ENCODE data around the gene STPG2. TPM values are rescaled to one million over a fixed set of nuclear protein-coding genes. Genes with fewer than 3 reads are reported as not detected.
"Not testable (repeated sequence)": the region's sequence is repeated elsewhere in the genome, so short reads cannot be mapped to it uniquely, and the experiment has no call there.

STPG2 gene
- total RNA-seq, 3 donors from 2014 or later (not counting 1 experiment from before 2014, with no cell fraction given), result 0.23 TPM; not detected in 2

DNA sequence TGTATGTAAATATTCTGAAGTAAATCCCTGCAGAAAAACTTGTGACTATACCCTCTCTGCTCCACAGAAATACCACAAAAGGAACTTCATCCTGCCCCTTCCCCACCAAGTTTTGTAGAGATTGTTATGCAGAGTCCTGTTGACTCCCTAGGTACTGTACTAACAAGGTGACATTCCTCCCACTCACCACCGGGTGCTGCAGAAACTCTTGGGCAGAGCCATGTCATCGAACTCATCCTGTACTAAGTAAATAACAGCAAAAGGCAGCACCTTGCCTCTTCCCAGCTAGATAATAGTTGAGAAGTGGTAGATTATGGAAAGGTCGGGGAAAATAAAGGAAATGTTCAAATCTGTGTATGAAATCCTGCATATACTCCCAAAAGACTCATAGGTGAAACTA lies 233.3 kb downstream of the STPG2 start:
- intact Hi-C loops (cut with micrococcal nuclease), result no loop called here

DNA sequence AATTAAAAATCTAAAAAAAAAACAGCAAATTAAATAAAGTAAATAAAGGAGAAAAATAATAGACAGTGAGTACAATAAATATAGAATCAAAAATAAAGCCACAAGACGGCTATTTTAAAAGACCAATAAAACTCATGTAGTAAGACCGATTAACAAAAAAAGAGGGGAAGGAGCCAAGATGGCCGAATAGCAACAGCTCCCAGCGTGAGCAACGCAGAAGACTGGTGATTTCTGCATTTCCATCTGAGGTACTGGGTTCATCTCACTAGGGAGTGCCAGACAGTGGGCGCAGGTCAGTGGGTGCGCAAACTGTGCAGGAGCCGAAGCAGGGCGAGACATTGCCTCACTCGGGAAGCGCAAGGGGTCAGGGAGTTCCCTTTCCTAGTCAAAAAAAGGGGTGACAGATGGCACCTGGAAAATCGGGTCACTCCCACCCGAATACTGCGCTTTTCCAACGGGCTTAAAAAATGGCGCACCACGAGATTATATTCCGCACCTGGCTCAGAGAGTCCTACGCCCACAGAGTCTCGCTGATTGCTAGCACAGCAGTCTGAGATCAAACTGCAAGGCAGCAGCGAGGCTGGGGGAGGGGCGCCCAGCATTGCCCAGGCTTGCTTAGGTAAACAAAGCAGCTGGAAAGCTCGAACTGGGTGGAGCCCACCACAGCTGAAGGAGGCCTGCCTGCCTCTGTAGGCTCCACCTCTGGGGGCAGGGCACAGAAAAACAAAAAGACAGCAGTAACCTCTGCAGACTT lies 239.7 kb downstream of the STPG2 start:
- H3K4me1 ChIP-seq (ENCODE audit: control insufficient read depth, insufficient read depth, low read length); H3K36me3 Mint-ChIP-seq; ATAC-seq; H3K27ac ChIP-seq (ENCODE audit: low read length); H3K4me1 Mint-ChIP-seq; H3K36me3 ChIP-seq (ENCODE audit: control insufficient read depth, insufficient read depth, low read length); H3K4me3 Mint-ChIP-seq; H3K9me3 ChIP-seq (ENCODE audit: control insufficient read depth, insufficient read depth, low read length); DNase-seq; intact Hi-C loops (cut with micrococcal nuclease); H3K27me3 Mint-ChIP-seq (ENCODE audit: low read depth in 2 of 2); H3K27ac Mint-ChIP-seq; H3K4me3 ChIP-seq (ENCODE audit: low read length); H3K27me3 ChIP-seq (ENCODE audit: control insufficient read depth, insufficient read depth, low read length): not testable (repeated sequence)
- 90% methylated on average over 23 of the region's 23 CpGs for WGBS (ENCODE audit: insufficient coverage)
- peaks cover 8 to 20% of the 10 kb centered on the region in 2 donors for H3K9me3 Mint-ChIP-seq

More for the DNA sequence above, 233.3 kb downstream of the STPG2 start:
- no peak overlapping the region for H3K27ac ChIP-seq (ENCODE audit: low read length)
- Mint-ChIP-seq H3K9me3 (peaks cover 5 to 11% of the 10 kb centered on the region in 2 donors), H3K27ac (no peak overlapping the region), H3K4me1 (no peaks in the 10 kb centered on the region), H3K36me3 (no peaks in the 10 kb centered on the region), H3K27me3 (ENCODE audit: low read depth in 2 of 2) (no peaks in the 10 kb centered on the region), H3K4me3 (no peak overlapping the region)
- TF ChIP-seq, protein P1, sequence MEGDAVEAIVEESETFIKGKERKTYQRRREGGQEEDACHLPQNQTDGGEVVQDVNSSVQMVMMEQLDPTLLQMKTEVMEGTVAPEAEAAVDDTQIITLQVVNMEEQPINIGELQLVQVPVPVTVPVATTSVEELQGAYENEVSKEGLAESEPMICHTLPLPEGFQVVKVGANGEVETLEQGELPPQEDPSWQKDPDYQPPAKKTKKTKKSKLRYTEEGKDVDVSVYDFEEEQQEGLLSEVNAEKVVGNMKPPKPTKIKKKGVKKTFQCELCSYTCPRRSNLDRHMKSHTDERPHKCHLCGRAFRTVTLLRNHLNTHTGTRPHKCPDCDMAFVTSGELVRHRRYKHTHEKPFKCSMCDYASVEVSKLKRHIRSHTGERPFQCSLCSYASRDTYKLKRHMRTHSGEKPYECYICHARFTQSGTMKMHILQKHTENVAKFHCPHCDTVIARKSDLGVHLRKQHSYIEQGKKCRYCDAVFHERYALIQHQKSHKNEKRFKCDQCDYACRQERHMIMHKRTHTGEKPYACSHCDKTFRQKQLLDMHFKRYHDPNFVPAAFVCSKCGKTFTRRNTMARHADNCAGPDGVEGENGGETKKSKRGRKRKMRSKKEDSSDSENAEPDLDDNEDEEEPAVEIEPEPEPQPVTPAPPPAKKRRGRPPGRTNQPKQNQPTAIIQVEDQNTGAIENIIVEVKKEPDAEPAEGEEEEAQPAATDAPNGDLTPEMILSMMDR (IDR thresholded peaks at IDR 0.05), result no peak
- H3K4me1 ChIP-seq (ENCODE audit: control insufficient read depth, insufficient read depth, low read length), result no peaks in the 10 kb centered on the region
- 60% methylated on average over 2 of the region's 3 CpGs for WGBS (ENCODE audit: insufficient coverage)
- peaks cover 2% of the 10 kb centered on the region for H3K9me3 ChIP-seq (ENCODE audit: control insufficient read depth, insufficient read depth, low read length)
- DNase-seq, result no peak
- no peak for ATAC-seq
- no peaks in the 10 kb centered on the region for H3K27me3 ChIP-seq (ENCODE audit: control insufficient read depth, insufficient read depth, low read length)
- H3K36me3 ChIP-seq (ENCODE audit: control insufficient read depth, insufficient read depth, low read length), result no peaks in the 10 kb centered on the region
- H3K4me3 ChIP-seq (ENCODE audit: low read length), result no peak overlapping the region

DNA sequence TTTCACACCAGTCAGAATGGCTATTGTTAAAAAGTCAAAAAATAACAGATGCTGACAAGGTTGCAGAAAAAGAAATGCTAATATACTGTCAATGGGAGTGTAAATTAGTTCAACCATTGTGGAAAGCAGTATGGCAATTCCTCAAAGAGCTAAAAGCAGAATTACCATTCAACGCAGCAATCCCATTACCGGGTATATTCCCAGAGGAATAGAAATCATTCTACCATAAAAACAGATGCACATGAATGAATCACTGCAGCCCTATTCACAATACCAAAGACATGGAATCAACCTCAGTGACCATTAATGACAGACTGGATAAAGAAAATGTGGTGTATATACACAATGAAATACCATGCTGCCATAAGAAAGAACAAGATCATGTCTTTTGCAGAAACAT lies 243.0 kb downstream of the STPG2 start:
- no peak overlapping the region for H3K27ac Mint-ChIP-seq
- Histone ChIP-seq H3K27ac (ENCODE audit: low read length) (no peak overlapping the region), H3K27me3 (ENCODE audit: control insufficient read depth, insufficient read depth, low read length) (no peaks in the 10 kb centered on the region), H3K4me3 (ENCODE audit: low read length) (no peak overlapping the region), H3K36me3 (ENCODE audit: control insufficient read depth, insufficient read depth, low read length) (no peaks in the 10 kb centered on the region), H3K9me3 (ENCODE audit: control insufficient read depth, insufficient read depth, low read length) (no peaks in the 10 kb centered on the region), H3K4me1 (ENCODE audit: control insufficient read depth, insufficient read depth, low read length) (no peaks in the 10 kb centered on the region)
- TF ChIP-seq, protein P1 (IDR thresholded peaks at IDR 0.05), result no peak
- H3K4me1 Mint-ChIP-seq, result no peaks in the 10 kb centered on the region
- intact Hi-C loops (cut with micrococcal nuclease), result no loop called here
- H3K4me3 Mint-ChIP-seq, result no peak overlapping the region
- no peak for DNase-seq
- 96% methylated on average over 2 of the region's 2 CpGs for WGBS (ENCODE audit: insufficient coverage)
- H3K36me3 Mint-ChIP-seq, result no peaks in the 10 kb centered on the region
- H3K27me3 Mint-ChIP-seq (ENCODE audit: low read depth in 2 of 2), result no peaks in the 10 kb centered on the region
- peaks cover 8 to 16% of the 10 kb centered on the region in 2 donors for H3K9me3 Mint-ChIP-seq
- no peak for ATAC-seq

DNA sequence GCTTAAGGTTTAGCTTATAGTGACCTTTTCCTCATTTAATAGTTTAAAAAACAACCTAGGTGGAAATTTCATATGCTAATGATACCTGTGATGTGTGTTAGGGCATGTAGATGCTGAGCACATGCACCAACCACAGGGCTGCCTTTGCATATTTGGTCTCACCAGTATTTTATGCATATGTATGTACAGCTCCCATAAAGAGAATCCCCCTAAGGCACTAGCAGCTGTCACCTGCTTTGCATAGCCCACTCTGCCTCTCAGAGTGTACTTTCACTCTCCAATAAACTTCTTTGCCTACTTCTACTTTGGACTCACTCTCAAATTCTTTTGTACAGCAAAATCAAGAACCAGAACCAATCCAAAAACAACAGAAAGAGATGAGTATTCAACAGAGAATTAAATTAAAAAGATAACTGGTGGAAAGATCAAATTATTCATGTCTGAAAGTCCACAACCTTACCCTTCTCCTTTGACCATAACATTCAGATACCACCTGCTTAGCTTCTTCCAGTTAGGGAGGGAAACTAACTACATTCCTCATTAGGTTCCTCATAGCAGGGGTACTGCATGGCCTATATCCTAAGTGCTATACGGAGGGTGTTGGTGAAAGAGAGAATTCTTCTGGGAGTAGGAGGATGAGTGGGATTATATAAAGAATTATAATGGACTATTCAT lies 250.5 kb downstream of the STPG2 start:
- WGBS (ENCODE audit: insufficient coverage), result no CpG with 5 or more reads among the region's 1 CpG
- H3K9me3 ChIP-seq (ENCODE audit: control insufficient read depth, insufficient read depth, low read length), result no peaks in the 10 kb centered on the region
- no peak for ATAC-seq
- no peaks in the 10 kb centered on the region for H3K4me1 ChIP-seq (ENCODE audit: control insufficient read depth, insufficient read depth, low read length)
- TF ChIP-seq, protein P1 (IDR thresholded peaks at IDR 0.05), result no peak
- Mint-ChIP-seq H3K27me3 (ENCODE audit: low read depth in 2 of 2) (no peaks in the 10 kb centered on the region), H3K9me3 (peaks cover 3 to 5% of the 10 kb centered on the region in 2 donors), H3K4me1 (no peaks in the 10 kb centered on the region), H3K4me3 (no peak overlapping the region), H3K36me3 (no peaks in the 10 kb centered on the region), H3K27ac (no peak overlapping the region)
- H3K27me3 ChIP-seq (ENCODE audit: control insufficient read depth, insufficient read depth, low read length), result no peaks in the 10 kb centered on the region
- DNase-seq, result no peak
- intact Hi-C loops (cut with micrococcal nuclease), result no loop called here
- no peak overlapping the region for H3K4me3 ChIP-seq (ENCODE audit: low read length)
- no peaks in the 10 kb centered on the region for H3K36me3 ChIP-seq (ENCODE audit: control insufficient read depth, insufficient read depth, low read length)
- no peak overlapping the region for H3K27ac ChIP-seq (ENCODE audit: low read length)
